Breast epithelium (tissue), 3 donors: Measurements from ENCODE around the gene CUL9.

Experiments used
- CTCF ChIP-seq, 3 donors: fragments of 450-650 bp; IDR thresholded peaks; one replicate each; pipeline ENCODE4 v1.5.1; 2016 to 2017; ENCODE audit warnings: antibody characterized with exemption in 3 of 3, mild to moderate bottlenecking in 3 of 3, moderate library complexity in 3 of 3
- POLR2A ChIP-seq: fragments of 450-650 bp; IDR thresholded peaks from one replicate; pipeline ENCODE4 v1.6.1; 2016; ENCODE audit warnings: antibody characterized with exemption, mild to moderate bottlenecking, moderate library complexity
- POLR2AphosphoS5 ChIP-seq, 3 donors: sonication (generic); formaldehyde crosslinking; IDR thresholded peaks; one replicate each; pipeline ENCODE4 v1.6.1; 2017; ENCODE audit warnings: antibody characterized with exemption in 3 of 3

GRCh38 chr6:43171707-43172103 lies 10.3 kb upstream of the CUL9 start:
- TF ChIP-seq CTCF (IDR thresholded peaks at IDR 0.05) = no peak
- TF ChIP-seq POLR2A = no peak
- no peak for TF ChIP-seq POLR2AphosphoS5 (IDR thresholded peaks at IDR 0.05)
